Panc1 (cell line): ENCODE measurements around the gene ADARB1. TPM values are rescaled to one million over a fixed set of nuclear protein-coding genes. Genes with fewer than 3 reads are reported as not detected.

Source experiments
- ATAC-seq: fragments of 200-7000 bp; cut with Tn5 transposase; 2 replicates; pipeline ENCODE4 v1.9.1; 2020; ENCODE audit warnings: mild to moderate bottlenecking, moderate library complexity
- BruUV-seq: library from RNA; stranded (reverse); fragments of 400-500 nt; replicated peaks from 2 replicates; lab custom pipeline; 2021; lab: Mats Ljungman, UMichigan
- CTCF ChIA-PET: fragments of 300-600 bp; sonication (Branson Sonifier 250); formaldehyde crosslinking; loops from one replicate; lab custom pipeline; 2022; ENCODE audit warnings: antibody characterized with exemption; lab: Charles Lee
- POLR2A ChIA-PET: fragments of 300-600 bp; sonication (Branson Sonifier 250); formaldehyde crosslinking; loops from one replicate; lab custom pipeline; 2022; ENCODE audit warnings: antibody characterized with exemption; lab: Charles Lee
- DNase-seq: peaks from one replicate; pipeline ENCODE4 v3.0.0-alpha.2; 2010; ENCODE audit warnings: low read depth, low spot score
- H3K27ac ChIP-seq: 2 replicates; pipeline ENCODE4 v1.5.1; 2011; ENCODE audit warnings: mild to moderate bottlenecking, low read length, inconsistent platforms
- H3K27me3 ChIP-seq: fragments of 200-500 bp; sonication (Bioruptor generic); 2 replicates; pipeline ENCODE4 v1.6.0; 2014; ENCODE audit warnings: low read length, inconsistent platforms; ENCODE audit not compliant: control insufficient read depth, insufficient read depth
- H3K36me3 ChIP-seq: fragments of 200-500 bp; sonication (Bioruptor generic); 2 replicates; pipeline ENCODE4 v1.5.1; 2014; ENCODE audit warnings: inconsistent platforms, mild to moderate bottlenecking, low read length, moderate library complexity; ENCODE audit not compliant: control insufficient read depth, insufficient read depth
- H3K4me1 ChIP-seq: 2 replicates; pipeline ENCODE4 v1.5.1; 2011; ENCODE audit warnings: inconsistent platforms, mild to moderate bottlenecking, low read length, moderate library complexity; ENCODE audit not compliant: control insufficient read depth, insufficient read depth
- H3K4me3 ChIP-seq, 2 experiments: 2 replicates each; pipeline ENCODE4 v1.5.1; 2011 to 2012; ENCODE audit warnings: low read depth in 2 of 2, low read length in 2 of 2, mild to moderate bottlenecking in 2 of 2, inconsistent platforms in 1 of 2, moderate library complexity in 1 of 2
- H3K9me3 ChIP-seq: fragments of 200-500 bp; sonication (Bioruptor generic); 2 replicates; pipeline ENCODE4 v1.5.1; 2014; ENCODE audit warnings: low read depth, mild to moderate bottlenecking, inconsistent platforms, low read length, moderate library complexity; ENCODE audit not compliant: control insufficient read depth, insufficient read depth
- POLR2AphosphoS5 ChIP-seq: IDR thresholded peaks from 2 replicates; pipeline ENCODE4 v1.6.1; 2012; ENCODE audit warnings: mild to moderate bottlenecking, low read depth, low read length, moderate library complexity
- SIN3A ChIP-seq: IDR thresholded peaks from 2 replicates; pipeline ENCODE4 v1.6.1; 2012; ENCODE audit warnings: low read depth, mild to moderate bottlenecking, low read length, moderate library complexity, borderline replicate concordance; ENCODE audit not compliant: insufficient read depth
- TCF7L2 ChIP-seq: IDR thresholded peaks from 2 replicates; pipeline ENCODE4 v1.6.1; 2011; ENCODE audit warnings: mild to moderate bottlenecking, low read depth, low read length, inconsistent platforms
- in situ Hi-C: cut with HindIII; loops from 2 replicates; pipeline ENCODE4 v1.10.0; 2016; ENCODE audit warnings: low sequenced_read_pairs, low pct_unique_long_range_greater_than_20kb
- intact Hi-C: fragments of 100-400 bp; cut with micrococcal nuclease; formaldehyde crosslinking; loops from one replicate; pipeline ENCODE4 v1.10.0; 2022; ENCODE audit not compliant: unreplicated experiment
- total RNA-seq: library from RNA; stranded (reverse); gene quantifications from one replicate; pipeline ENCODE4 v1.2.1, GENCODE V29; 2021; ENCODE audit not compliant: unreplicated experiment
- TF ChIP-seq, protein P1 (sequence below), 2 experiments: IDR thresholded peaks; 2 replicates each; pipeline ENCODE4 v1.6.1; 2011 to 2012; ENCODE audit warnings: low read depth in 2 of 2, control low read depth in 1 of 2, low read length in 1 of 2, mild to moderate bottlenecking in 1 of 2, moderate library complexity in 1 of 2; ENCODE audit not compliant: insufficient read depth in 1 of 2
- TF ChIP-seq, protein P2 (sequence below): fragments of 450-650 bp; IDR thresholded peaks from 2 replicates; pipeline ENCODE4 v1.5.1; 2017; ENCODE audit warnings: mild to moderate bottlenecking

ADARB1 gene
- total RNA-seq, 1 experiment from 2014 or later: 15.0 TPM

- CTCF ChIA-PET: interaction anchor here (0.9 kb wide), 1 partner anchor 9 kb away, joined by 3 read pairs; no protein-coding TSS in a partner anchor
- intact Hi-C loops (no loop called here), in situ Hi-C loops (no loop called here)
- H3K4me1 ChIP-seq: peaks cover 2% of the 10 kb centered on the region; the same call in 1 of the 2 replicates
- H3K4me3 ChIP-seq: no peak overlapping the region
- H3K27ac ChIP-seq: no peak overlapping the region
- BruUV-seq: no TSS peak
- H3K9me3 ChIP-seq: peaks cover 8% of the 10 kb centered on the region; the same call in 1 of the 2 replicates
- POLR2A ChIA-PET: no interaction called here
- H3K36me3 ChIP-seq: no peaks in the 10 kb centered on the region
- DNase-seq: no peak
- TF ChIP-seq, protein P1, sequence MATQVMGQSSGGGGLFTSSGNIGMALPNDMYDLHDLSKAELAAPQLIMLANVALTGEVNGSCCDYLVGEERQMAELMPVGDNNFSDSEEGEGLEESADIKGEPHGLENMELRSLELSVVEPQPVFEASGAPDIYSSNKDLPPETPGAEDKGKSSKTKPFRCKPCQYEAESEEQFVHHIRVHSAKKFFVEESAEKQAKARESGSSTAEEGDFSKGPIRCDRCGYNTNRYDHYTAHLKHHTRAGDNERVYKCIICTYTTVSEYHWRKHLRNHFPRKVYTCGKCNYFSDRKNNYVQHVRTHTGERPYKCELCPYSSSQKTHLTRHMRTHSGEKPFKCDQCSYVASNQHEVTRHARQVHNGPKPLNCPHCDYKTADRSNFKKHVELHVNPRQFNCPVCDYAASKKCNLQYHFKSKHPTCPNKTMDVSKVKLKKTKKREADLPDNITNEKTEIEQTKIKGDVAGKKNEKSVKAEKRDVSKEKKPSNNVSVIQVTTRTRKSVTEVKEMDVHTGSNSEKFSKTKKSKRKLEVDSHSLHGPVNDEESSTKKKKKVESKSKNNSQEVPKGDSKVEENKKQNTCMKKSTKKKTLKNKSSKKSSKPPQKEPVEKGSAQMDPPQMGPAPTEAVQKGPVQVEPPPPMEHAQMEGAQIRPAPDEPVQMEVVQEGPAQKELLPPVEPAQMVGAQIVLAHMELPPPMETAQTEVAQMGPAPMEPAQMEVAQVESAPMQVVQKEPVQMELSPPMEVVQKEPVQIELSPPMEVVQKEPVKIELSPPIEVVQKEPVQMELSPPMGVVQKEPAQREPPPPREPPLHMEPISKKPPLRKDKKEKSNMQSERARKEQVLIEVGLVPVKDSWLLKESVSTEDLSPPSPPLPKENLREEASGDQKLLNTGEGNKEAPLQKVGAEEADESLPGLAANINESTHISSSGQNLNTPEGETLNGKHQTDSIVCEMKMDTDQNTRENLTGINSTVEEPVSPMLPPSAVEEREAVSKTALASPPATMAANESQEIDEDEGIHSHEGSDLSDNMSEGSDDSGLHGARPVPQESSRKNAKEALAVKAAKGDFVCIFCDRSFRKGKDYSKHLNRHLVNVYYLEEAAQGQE (IDR thresholded peaks at IDR 0.05; ENCODE audit: insufficient read depth in 1 of 2, low read depth in 2 of 2, low read length in 1 of 2): no peak
- TF ChIP-seq POLR2AphosphoS5 (no peak), TCF7L2 (no peak), SIN3A (no peak)
- TF ChIP-seq, protein P2, sequence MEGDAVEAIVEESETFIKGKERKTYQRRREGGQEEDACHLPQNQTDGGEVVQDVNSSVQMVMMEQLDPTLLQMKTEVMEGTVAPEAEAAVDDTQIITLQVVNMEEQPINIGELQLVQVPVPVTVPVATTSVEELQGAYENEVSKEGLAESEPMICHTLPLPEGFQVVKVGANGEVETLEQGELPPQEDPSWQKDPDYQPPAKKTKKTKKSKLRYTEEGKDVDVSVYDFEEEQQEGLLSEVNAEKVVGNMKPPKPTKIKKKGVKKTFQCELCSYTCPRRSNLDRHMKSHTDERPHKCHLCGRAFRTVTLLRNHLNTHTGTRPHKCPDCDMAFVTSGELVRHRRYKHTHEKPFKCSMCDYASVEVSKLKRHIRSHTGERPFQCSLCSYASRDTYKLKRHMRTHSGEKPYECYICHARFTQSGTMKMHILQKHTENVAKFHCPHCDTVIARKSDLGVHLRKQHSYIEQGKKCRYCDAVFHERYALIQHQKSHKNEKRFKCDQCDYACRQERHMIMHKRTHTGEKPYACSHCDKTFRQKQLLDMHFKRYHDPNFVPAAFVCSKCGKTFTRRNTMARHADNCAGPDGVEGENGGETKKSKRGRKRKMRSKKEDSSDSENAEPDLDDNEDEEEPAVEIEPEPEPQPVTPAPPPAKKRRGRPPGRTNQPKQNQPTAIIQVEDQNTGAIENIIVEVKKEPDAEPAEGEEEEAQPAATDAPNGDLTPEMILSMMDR: no peak
- H3K27me3 ChIP-seq: no peaks in the 10 kb centered on the region
- no peak for ATAC-seq
Observed at GRCh38 chr21:45243603-45244002, 169.2 kb downstream of the ADARB1 start.

GRCh38 chr21:45244799-45245340 is 170.5 kb downstream of the ADARB1 start:
- Histone ChIP-seq H3K9me3 (peaks cover 8% of the 10 kb centered on the region; the same call in 1 of the 2 replicates), H3K4me1 (peaks cover 4% of the 10 kb centered on the region; the same call in 1 of the 2 replicates), H3K36me3 (no peaks in the 10 kb centered on the region), H3K27me3 (no peaks in the 10 kb centered on the region), H3K4me3 (no peak overlapping the region), H3K27ac (no peak overlapping the region)
- ATAC-seq: no peak
- TF ChIP-seq SIN3A (no peak), TCF7L2 (no peak), POLR2AphosphoS5 (no peak)
- TF ChIP-seq, protein P1 (IDR thresholded peaks at IDR 0.05; ENCODE audit: insufficient read depth in 1 of 2, low read depth in 2 of 2, low read length in 1 of 2): no peak
- TF ChIP-seq, protein P2: no peak
- in situ Hi-C loops (no loop called here), intact Hi-C loops (no loop called here)
- BruUV-seq: no TSS peak
- POLR2A ChIA-PET: no interaction called here
- no peak for DNase-seq
- CTCF ChIA-PET: no interaction called here
